Hippocampal formation (tissue), 2 donors: ENCODE measurements around the gene MFN2.
"Not testable (repeated sequence)": the region's sequence is repeated elsewhere in the genome, so short reads cannot be mapped to it uniquely, and the experiment has no call there.

Source experiments
- DNase-seq, 2 donors: peaks; one replicate each; lab custom pipeline; 2025; lab: John Stamatoyannopoulos, UW

Gene MFN2

DNA sequence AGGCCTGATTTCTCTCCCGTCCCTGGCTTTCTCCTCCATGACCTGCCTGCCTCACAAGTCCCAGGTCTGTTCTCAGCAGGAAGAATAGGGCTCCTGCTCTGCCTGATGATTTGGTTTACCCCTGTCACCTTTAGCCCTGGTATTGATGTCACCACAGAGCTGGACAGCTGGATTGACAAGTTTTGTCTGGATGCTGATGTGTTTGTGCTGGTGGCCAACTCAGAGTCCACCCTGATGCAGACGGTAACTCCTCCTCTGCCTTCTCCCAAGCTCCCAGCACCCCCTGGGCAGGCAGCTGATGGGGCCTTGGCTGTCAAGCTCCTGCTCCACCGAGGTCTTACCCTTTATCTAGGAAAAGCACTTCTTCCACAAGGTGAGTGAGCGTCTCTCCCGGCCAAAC is 18.4 kb downstream of the MFN2 start:
- no peak for DNase-seq

DNA sequence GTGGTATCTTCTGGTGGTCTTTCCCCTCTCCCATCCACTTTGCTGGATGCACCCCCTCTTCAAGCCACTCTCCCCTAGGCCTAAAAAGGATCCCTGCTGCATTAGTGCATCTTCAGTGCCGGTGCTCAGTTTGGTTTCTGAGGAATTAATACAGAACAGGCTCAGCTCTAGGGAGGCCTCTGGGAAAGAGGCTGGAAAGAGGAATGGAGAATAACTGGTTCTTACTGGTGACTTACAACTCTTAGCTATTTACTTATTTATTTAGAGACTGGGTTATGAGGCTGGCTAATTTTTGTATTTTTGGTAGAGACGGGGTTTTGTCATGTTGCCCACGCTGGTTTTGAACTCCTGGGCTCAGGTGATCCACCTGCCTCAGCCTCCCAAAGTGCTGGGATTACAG is 19.0 kb downstream of the MFN2 start:
- DNase-seq = no peak

DNA sequence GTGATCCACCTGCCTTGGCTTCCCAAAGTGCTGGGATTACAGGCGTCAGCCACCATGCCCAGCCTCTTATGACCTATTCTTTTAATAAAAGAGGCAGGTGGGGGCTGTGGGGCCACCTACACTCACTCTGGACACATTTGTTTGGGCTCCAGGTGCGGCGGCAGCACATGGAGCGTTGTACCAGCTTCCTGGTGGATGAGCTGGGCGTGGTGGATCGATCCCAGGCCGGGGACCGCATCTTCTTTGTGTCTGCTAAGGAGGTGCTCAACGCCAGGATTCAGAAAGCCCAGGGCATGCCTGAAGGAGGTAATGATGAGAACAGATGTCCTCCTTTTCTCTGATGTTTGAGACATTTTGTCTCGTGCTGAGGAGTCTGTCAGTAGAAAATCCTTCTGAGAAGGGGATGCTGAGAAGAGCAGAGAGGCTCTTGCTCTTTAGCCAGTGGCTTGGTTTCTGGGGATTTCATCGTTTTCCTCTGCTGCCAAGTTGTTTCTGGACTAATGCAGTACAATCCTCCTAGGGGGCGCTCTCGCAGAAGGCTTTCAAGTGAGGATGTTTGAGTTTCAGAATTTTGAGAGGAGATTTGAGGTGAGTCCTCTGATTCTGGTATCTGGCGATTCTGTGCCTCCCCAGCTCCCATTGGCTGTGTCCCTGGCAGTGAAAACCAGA is 21.1 kb downstream of the MFN2 start:
- DNase-seq = peak; percentile 5 to 24

DNA sequence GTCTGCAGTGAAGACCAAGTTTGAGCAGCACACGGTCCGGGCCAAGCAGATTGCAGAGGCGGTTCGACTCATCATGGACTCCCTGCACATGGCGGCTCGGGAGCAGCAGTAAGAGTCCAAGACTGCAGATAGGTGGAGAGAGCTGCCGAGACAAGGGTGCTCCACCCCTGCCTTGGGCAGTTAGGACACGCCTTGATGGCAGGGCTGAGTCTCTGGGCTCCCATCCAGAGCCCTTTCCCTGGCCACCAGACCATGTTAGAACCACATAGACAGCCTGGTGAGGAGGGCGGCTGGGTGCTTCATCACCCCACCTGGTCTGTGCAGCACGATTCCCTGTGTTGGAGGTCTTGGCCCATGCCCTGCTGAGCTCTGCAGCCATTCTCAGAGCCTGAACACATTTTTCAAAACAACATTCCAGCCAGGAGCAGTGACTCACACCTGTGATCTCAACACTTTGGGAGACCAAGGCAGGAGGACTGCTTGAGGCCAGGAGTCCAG is 21.8 kb downstream of the MFN2 start:
- DNase-seq = no peak

DNA sequence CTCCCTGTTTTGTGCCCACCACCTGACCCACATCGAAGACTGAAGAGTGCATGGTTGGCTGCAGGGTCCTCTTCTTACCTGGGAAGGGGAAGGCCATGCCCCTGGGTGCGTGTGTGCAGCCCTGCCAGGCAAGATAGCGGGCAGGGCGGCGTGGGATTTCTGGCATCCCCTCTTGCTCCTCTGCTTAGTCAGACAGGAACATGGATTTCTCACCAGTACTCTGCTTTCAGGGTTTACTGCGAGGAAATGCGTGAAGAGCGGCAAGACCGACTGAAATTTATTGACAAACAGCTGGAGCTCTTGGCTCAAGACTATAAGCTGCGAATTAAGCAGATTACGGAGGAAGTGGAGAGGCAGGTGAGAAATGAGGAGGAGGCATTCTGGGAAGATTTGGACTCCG is 23.5 kb downstream of the MFN2 start:
- DNase-seq = no peak

DNA sequence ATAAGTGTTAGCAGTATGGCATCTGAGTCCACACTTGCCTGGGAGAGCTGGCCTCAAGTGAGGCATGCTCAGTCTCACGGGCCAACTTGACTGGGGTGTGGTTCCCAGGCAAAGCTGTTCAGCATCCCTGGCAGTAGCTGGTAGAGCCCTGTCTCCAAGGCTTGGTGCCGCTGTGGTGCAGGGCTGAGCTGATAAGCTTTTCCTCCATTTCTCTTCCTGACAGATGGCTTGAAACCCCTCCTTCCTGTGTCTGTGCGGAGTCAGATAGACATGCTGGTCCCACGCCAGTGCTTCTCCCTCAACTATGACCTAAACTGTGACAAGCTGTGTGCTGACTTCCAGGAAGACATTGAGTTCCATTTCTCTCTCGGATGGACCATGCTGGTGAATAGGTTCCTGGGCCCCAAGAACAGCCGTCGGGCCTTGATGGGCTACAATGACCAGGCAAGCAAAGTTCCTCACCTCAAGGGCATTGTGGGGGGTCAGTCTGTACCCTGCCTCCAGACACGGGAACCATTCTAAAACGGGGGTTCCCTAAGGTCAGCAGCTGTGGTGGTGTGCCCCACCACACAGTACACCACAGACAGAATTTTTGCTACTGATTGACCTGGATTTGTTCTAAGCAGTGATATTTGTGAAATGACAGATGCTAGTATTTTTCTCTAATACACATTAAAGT is 25.4 kb downstream of the MFN2 start:
- DNase-seq = no peak

DNA sequence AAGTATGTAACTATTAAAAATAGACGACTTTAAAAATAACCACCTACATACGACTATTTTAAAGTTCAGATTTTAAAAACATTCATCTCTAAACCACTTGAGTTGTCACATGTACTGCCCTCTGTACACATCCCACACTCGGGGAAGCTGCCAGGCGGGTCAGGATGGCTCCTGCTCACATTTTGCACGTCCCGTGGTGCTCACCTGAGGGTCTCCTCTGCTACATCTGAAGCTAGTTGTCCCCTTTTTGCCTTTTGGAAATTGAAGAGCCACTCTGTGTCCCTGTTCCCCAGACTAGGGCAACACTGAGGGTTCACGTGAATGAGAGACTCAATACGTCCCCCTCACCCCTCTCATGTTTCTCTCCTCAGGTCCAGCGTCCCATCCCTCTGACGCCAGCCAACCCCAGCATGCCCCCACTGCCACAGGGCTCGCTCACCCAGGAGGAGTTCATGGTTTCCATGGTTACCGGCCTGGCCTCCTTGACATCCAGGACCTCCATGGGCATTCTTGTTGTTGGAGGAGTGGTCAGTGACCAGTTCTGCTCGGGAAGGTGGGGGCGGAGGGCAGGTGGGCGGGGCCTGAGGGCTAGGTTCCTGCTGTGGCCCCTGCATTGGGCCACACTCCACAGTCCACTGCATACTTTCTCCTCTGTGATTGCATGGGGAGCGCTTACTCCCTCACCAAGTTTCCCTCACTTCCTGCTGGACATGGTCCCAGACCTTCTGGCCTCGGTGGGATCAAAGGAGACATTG is 26.1 kb downstream of the MFN2 start:
- DNase-seq = no peak

DNA sequence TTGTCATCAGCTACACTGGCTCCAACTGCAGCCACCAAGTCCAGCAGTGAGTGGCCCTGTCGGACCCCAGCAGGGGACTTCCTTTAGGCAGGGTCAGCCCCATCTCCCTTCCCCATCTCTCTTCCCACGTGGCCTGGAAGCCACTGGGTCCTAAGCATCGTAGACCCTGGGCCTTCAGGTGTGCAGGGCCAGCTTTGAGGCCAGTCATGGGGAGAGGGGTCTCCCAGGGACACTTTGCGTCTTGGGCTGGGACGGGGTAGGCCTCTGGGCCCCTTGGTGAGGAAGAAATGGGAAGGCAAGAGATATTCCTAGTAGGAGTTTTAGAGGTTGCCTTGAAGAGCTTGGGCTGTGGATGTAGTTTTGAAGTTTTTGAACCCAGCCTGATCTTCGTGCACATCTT is 27.0 kb downstream of the MFN2 start:
- DNase-seq = no peak

DNA sequence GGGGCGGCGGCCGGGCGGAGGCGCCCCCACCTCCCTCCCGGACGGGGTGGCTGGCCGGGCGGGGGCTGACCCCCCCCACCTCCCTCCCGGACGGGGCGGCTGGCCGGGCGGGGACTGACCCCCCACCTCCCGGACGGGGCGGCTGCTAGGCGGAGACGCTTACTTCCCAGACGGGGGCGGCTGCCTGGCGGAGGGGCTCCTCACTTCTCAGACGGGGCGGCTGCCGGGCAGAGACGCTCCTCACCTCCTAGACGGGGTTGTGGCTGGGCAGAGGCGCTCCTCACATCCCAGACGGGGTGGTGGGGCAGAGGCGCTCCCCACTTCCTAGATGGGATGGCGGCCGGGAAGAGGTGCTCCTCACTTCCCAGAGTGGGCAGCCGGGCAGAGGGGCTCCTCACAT is 28.1 kb downstream of the MFN2 start:
- not testable (repeated sequence) for DNase-seq

DNA sequence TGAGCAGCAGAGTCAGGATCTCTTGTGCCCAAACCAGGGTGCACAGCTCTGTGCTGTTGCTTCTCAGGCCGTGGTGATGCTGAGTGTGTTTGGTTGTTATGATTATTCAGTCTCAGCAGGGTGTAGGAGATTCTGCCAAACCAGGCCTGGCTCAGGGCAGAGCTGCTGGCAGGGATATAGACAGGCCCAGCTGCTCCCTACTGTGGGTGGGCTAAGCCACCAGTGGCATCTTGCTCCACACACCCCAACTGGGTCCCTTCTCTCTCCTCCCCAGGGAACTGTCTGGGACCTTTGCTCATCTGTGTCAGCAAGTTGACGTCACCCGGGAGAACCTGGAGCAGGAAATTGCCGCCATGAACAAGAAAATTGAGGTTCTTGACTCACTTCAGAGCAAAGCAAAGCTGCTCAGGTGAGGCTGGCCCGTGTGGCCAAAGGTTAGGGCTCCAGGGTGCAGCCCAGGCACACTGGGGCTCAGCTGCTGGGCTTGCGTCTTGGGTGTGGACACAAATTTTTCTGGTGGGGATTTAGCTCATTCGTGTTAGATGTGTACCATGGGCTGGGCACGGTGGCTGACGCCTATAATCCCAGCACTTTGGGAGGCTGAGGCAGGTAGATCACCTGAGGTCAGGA is 29.2 kb downstream of the MFN2 start:
- DNase-seq = no peak

DNA sequence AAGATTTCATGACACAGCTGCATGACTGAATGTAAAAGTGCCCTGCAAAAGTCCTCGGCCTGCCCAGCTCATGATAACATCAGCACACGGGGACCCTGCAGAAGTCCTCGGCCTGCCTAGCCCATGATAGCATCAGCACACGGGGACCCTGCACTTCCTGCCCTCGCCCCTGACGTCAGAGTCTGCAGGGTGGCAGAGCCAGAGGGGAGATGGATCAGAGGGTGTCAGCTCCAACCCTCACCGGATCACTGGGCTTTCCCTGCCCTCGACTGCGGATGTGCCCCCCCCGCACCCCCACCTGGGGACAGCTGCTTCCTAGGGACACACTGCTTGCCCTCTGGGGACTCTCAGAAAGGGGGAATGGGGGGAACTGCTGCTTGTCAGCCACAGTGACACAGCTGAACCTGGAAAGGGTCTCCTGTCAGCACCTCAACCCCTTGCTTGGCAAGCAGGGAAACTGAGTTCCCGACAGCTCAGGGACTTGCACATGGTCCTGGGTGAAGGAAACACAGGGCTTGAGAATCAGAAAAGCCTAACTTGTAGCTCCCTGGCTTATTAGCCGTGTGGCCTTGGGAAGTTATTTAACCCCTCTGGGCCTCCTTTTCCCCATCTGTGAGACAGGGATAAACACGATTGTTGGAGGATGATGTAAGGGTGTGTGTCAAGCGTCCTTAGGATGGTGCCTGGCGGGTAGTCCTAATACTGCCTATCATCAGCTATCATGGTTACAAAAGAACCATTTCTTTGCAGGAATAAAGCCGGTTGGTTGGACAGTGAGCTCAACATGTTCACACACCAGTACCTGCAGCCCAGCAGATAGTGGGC is 30.7 kb downstream of the MFN2 start:
- no peak for DNase-seq

DNA sequence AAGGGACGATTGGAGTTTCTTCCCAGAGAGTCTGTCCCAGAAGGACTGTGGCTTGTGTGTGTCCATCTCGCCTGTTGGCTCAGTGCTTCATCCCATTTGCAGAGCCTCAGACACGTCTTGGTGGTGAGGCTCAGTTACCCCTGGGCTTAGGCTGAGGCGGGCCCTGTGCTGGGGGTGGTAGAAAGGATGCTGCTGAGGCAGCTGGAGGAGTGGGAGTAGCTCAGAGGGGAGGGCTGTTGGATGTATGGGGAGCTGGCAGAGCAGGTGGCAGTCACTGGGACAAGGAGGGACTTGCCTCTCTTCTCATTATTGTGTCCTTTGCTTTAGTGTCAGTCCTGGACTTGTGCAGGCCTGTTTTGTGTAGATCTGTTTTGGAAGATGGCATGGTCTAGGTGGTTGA is 31.8 kb downstream of the MFN2 start:
- DNase-seq = no peak

DNA sequence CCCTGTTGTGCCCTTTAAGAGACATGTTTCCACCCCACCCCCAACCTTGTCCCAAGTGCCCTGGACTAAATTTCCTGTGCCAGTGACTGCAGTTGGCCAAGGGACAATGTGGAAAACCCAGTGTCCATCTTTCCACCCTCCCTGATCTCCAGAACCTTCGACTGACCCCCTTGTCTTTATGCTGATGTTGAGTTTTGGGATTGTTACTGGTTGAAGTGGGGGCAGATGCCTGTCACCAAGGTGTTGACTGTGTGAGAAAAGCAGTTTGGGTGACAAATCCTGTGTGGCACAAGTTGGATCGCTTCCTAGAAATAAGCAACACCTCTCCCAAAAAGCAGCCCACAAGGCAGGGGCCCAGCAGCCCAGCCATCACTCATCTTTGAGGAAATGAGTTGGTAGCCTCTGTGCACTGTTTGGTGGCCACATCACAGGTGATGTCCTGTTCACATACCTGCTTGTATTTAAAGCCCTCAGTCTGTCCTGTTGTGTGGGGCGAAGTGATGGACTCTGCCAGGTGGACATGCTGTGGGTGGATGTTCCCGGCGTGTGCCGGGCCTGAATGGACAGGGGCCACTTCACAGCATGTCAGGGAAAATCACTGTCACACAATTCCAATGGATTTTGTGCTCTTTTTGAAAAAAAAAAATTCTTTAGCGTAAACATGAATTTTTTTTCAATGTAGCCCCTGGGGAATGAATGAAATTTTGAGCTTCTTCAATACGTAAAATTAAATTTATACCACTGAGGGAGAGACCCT is 32.5 kb downstream of the MFN2 start:
- no peak for DNase-seq

DNA sequence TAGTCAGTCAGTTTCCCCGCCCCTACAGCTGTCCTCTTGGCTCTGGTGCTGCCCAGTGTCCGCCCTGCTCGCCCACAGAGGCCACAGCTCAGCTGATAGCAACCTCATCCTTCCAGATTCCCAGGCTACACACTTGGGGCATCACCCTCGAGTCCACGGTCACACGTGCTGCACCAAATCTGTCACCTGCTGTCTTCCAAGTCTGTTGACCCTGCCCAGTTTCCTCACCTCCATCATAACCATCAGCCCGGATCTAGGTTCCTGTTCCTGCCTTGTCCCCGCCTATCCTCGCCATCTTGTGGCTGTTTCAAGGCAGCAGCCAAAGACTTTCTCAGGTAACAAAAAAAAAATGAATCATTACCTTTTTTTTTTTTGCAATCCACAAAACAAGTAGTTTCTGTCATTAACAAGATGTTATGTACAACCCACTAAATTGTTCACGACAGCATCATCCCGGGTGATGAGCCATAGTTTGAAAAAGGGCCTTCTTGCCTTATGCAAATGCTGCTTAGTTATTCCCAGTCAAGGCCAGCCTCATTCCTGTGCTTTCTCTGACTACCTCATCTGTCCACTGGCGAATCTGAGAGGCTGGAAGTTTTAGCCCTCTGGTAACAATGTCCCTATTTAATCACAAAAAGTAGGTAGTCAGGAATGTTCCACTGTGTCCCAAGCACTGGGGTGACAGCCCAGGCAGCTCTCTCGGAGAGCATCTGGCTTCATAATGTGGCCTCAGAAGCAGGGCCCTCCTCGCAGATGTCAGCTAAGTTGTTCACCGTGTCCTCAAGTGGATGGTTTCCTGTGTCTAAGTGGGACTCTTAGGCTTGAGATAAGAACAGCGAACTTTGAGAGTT is 34.1 kb downstream of the MFN2 start:
- no peak for DNase-seq

DNA sequence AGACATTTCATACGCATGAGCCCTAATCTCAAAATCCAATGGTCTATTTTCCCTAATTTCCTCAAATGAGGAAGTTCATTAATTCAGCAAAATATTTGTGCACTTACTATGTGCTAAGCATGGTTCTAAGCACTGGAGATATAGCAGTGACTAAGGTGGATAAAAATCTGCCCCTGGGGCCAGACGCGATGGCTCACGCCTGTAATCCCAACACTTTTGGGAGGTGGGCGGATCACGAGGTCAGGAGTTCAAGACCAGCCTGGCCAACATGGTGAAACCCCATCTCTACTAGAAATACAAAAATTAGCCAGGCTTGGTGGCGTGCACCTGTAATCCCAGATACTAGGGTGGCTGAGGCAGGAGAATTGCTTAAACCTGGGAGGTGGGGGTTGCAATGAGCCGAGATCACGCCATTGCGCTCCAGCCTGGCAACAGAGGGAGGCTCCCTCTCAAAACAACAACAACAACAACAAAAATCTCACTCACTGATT is 34.8 kb downstream of the MFN2 start:
- no peak for DNase-seq

DNA sequence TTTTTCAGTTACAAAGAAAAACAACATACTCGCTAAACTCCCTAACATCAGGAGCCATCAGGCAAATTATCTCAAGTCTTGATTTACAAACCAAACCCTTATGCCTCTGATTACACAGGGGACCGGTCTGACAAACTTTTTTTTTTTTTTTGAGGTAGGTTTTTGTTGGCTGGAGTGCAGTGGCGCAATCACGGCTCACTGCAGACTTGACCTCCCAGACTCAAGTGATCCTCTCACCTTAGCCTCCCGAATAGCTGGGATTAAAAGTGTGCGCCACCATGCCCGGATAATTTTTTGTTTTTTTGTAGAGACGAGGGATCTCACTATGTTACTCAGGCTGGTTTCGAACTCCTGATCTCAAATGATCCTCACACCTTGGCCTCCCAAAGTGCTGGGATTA is 35.3 kb downstream of the MFN2 start:
- no peak for DNase-seq

DNA sequence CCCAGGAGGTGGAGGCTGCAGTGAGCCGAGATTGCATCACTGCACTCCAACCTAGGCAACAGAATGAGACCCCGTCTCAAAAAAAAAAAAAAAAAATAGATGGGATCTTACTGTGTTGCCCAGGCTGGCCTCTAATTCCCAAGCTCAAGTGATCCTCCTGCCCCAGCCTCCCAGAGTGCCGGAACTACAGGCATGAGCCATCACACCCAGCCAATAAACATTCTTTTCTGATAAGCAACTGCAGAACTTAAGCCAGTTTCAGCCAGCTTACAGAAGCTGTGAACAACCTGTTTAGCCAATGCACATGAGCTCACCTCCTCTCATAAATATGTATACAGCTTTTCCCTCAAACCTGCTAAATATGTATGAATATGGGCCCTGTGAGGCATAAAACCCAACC is 35.9 kb downstream of the MFN2 start:
- DNase-seq = no peak

DNA sequence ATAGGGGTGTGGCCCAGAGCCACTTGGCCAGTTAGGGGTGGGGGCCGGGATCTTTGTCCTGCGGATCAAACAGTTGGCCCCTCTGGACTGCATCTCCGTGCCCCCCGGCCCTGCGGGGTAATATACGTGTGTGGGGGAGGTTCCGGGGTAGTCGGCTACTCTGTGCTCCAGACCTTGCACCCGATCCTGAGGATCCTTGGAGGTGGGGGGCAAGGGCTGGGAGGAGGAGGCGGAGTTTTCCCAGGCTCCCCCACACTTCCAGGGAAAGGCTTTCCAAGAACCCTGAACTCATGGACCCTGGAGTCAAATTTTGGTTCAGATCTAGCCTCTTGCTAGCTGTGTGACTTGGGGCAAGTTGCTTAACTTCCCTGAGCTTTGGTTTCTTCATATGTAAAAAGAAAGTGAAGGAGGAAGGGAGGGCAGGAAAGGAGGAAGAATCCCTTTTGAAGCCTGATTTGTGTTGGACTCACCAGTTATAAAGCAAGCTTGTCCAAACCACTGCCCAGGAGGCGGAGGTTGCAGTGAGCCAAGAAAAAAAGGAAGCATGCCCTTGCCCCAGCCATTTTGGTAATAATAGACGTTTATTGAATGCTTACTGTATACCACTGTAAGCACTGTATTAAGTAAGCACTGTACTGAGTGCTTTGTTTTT is 39.7 kb downstream of the MFN2 start:
- DNase-seq = no peak

DNA sequence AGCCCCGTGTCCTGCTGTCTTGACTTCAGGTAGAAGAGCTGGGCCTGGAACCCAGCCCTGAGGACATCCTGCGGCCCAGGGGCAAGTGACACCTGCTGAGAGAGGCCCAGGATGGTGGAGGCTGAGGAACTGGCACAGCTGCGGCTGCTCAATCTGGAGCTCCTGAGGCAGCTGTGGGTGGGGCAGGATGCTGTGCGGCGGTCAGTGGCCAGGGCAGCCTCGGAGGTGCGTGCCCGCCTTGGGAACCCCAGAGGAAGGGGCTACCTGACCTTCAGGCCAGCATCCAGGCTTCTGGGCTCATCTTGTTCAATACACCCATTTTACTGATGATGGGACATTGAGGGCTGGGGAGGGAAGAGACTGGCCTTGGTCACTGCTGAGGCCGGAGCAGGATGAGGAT is 41.4 kb downstream of the MFN2 start:
- DNase-seq = no peak
